Ovary (tissue), 3 donors: ENCODE measurements around the gene HAPSTR1.

Source experiments
- CTCF ChIP-seq, 3 donors: fragments of 450-650 bp in 2 of 3; fragments of 200-600 bp in 1 of 3; IDR thresholded peaks; one replicate each; pipeline versions ENCODE4 v1.5.1 to v1.8.0; 2016 to 2022; ENCODE audit warnings: antibody characterized with exemption in 3 of 3, mild to moderate bottlenecking in 1 of 3
- EP300 ChIP-seq: sonication (generic); formaldehyde crosslinking; IDR thresholded peaks from one replicate; pipeline ENCODE4 v1.6.1; 2017; ENCODE audit warnings: antibody characterized with exemption
- donor health status: DM: no; HTN: no; CAD: no.

DNA sequence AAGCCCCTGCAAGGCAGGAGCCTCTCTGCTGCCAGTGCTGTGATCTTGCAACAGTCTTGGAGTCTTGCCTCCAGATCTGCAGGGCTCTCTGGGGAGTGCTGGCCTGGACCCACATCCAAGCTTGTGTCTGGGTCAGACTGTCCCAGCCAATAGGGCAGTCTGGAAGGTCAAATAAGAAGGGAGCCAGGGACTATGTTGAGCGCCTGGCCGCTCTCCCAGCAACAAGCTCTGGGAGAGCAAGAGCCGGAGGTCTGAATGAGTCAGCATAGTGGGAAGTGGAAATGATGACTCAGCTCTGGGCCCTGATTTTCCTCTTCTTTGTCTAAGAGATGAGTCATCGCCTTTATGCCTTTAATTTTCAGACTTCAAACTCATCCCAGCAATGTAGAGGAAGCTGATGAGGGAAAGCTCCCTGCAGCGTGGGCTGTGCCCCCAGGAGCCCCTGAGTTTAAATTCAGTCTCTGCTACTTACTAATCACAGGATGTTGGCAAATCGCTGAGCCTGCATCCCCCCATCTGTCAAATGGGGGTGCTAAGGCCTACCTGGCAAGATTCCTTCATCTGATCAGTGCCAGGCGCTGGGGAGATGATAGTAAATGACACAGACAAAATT lies 43.6 kb upstream of the HAPSTR1 start:
- TF ChIP-seq EP300 (no peak), CTCF (IDR thresholded peaks at IDR 0.05) (no peak)
